GM12873 (cell line): ENCODE results near the gene CPM.

Source experiments
- TF ChIP-seq, protein P1 (sequence below): IDR thresholded peaks from 2 replicates; pipeline ENCODE4 v1.5.1; 2012; ENCODE audit warnings: low read depth, mild to moderate bottlenecking, moderate library complexity, low read length, control low read depth; ENCODE audit not compliant: insufficient read depth; ENCODE audit errors: missing control alignments

The CPM gene

DNA sequence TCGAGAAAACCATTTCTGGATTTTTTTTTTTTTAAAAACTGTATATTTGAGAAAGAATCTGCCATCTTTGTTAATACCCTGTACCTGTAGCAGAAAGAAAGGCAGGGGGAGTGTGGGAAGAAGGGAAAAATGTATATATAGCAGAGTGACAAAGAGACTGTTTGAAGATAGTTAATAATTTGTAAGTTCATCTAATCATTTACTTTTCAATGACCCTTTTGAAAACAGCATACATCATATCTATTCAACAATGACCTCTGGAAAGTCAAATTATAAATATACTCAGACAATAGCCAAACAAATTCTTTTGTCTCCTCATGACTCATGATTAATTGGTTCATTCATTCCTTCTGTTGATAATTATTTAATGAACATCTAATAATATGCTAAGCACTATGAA is 10.9 kb upstream of the CPM start:
- TF ChIP-seq, protein P1, sequence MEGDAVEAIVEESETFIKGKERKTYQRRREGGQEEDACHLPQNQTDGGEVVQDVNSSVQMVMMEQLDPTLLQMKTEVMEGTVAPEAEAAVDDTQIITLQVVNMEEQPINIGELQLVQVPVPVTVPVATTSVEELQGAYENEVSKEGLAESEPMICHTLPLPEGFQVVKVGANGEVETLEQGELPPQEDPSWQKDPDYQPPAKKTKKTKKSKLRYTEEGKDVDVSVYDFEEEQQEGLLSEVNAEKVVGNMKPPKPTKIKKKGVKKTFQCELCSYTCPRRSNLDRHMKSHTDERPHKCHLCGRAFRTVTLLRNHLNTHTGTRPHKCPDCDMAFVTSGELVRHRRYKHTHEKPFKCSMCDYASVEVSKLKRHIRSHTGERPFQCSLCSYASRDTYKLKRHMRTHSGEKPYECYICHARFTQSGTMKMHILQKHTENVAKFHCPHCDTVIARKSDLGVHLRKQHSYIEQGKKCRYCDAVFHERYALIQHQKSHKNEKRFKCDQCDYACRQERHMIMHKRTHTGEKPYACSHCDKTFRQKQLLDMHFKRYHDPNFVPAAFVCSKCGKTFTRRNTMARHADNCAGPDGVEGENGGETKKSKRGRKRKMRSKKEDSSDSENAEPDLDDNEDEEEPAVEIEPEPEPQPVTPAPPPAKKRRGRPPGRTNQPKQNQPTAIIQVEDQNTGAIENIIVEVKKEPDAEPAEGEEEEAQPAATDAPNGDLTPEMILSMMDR: no peak

DNA sequence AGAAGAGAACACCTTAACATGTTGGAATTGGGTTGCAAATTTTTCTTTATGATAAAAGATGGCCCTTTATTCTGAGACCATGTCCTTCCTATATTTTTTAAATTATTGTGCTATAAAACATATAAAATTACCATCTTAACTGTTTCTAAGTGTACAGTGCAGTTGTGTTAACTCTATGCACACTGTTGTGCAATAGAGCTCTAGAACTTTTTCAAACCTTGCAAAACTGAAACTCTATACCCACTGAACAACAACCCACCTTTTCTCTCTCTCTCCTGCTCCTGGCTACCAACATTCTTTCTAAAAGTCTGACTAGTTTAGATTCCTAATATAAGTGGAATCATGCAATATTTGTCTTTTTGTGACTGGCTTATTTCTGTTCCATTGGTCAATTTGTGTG is 7.8 kb upstream of the CPM start:
- TF ChIP-seq, protein P1: no peak

DNA sequence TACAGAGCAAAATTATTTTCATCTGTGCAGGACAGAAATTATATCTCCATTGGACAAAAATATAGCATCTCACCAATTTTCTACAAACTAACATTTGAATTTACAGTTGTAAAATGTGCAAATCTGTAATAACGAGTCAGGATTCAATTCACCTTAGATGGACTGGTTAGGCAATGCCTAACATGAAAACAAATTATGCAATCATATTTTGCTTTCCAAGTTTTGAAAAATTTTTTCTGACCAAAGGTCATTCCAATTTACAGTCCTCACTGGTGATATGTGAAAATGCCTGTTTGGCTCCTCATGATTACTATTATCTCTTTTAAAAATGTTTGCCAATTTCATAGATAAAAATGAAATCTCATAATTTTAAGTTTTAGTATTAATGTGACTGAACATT is 6.5 kb upstream of the CPM start:
- TF ChIP-seq, protein P1: no peak

DNA sequence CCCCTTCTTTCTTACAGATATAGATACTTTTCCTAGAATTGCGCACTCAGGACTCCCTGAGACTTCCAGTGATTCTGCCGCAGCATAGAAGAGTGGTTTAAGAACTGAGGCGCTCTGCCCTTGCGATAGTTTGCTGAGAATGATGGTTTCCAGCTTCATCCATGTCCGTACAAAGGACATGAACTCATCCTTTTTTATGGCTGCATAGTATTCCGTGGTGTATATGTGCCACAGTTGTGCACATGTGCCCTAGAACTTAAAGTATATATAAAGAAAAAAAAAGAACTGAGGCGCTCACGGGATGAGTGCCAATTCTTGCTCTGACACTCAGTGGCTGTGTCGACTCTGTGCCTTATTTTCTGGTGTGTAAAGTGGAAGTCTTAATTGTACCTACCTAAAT is 1.4 kb upstream of the CPM start:
- TF ChIP-seq, protein P1: no peak

DNA sequence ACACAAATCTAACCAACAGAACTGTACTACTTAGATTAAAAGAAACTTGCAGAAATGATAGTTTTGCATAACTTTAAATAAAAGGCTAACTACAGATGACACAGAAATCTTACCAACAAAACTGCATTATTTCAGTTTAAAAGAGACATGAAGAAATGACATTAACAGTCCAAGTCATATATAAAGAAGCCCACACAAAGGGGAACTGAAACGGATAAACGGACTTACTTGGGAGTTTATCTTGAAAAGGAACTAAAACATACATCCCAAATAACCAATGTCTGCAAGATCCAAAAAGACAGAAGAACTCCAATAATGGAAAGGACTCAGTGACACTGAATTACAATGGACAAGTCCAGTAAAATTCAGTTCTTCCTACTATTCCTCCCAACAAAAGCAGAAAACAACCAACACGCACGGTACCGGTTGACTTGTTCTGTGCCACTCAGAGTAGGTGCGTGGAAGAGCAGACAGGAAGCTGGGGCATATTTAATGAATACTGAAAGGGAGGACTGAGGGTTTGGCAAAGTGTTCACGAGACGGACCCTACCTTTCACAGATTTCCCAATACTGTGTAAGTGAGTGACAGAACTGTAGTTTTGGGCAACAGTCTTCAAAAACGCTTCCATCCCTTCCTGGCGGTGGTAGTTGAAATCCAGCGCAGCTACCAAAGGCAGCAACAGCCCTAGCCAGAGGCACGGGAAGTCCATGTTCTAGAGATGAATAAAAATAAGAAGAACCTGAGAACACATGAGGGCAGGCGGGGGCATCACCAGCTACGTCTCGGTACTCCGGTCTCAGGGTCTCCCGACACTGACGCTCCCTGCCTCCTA is 627 bp downstream of the CPM start:
- TF ChIP-seq, protein P1: no peak

DNA sequence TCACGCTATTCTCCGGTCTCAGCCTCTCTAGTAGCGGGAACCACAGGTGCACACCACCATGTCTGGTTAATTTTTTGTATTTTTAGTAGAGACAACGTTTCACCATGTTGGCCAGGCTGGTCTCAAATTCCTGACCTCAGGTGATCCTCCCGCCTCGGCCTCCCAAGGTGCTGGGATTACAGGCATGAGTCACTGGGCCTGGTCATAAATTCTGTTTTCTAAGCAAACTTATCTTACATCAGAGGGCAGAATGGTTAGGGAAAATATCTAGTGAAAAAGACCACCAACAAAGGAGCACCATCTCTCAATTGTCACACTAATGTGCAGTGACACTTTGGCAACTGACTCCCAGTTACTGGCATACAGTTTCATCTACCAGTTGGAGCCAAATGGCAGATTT is 2.8 kb downstream of the CPM start:
- TF ChIP-seq, protein P1: no peak

DNA sequence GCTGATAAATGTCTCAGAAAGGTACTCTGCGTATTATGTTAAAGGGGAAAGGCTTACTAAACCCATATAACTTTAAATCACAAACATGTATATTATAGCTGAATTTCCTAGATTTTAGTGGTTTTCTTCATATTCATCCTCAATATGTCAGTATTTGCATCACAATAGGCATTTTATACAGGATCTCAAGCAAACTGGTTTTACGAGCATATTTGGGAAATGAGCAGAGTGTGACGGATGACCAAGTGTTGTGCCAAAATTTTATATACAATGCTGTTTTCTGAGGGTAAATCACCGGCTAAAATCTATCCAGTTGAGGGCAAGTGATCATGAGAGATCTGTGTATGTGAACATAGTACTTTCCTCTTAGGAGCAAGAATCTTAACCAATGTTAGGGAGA is 8.4 kb downstream of the CPM start:
- TF ChIP-seq, protein P1: no peak
